DMS153 treated with DMSO at 0.1 percent for 48 hours (cell line): ENCODE results near the gene BLMH.
A peak's percentile ranks its signal among the peaks of the same experiment; 100 is the strongest.

ENCODE experiments used
- DNase-seq: peaks from one replicate; lab custom pipeline; 2025; ENCODE audit not compliant: unreplicated experiment; lab: John Stamatoyannopoulos, UW

The BLMH gene

DNA sequence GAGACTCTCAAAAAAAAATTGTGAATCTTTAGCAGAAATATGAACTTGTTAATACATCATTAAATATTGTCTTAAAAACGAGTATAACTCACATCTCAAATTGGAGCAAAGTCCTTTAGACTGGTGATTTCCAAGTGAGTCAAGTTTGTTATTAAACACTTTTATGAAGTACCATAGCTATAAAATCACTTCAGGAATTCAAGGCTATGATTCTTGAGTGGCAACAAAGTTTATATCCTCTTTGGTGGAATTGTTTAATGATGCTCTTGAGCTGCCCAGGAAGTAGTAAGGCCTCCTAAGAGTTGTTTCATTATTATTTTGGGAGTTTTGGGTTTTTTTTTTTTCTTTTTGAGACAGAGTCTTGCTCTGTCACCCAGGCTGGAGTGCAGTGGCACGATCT is 16.7 kb upstream of the BLMH start:
- DNase-seq, result no peak

DNA sequence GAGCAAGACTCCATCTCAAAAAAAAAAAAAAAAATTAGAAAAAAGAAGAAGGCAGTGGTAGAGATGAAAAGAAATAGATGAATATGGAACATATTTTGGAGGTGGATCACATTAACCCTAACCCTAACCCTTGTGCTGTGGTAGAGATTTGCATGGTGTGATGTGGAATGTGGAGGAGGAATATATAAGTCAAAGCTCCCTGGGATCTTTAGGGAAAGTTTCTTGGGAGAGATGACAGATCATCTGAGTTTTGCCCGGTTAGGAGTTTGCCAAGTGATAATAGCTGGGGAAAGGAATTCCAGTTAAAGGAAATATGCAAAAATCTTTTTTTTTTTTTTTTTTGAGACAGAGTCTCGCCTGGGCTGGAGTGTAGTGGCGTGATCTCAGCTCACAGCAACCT is 13.0 kb upstream of the BLMH start:
- no peak for DNase-seq

DNA sequence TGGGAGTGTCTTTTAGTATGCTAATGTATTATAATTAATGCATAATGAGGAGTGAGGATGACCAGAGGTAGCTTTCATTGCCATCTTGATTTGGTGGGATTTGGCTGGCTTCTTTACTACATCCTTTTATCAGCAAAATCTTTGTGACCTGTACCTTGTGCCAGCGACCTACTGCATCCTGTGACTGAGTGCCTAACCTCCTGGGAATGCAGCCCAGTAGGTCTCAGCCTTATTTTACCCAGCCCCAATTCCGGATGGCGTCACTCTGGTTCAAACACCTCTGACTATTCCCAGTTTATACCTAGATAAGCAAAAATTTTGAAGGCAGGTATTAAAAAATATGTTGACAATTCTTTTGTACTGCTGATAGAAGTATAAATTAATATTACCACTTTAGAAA is 10.5 kb upstream of the BLMH start:
- no peak for DNase-seq

DNA sequence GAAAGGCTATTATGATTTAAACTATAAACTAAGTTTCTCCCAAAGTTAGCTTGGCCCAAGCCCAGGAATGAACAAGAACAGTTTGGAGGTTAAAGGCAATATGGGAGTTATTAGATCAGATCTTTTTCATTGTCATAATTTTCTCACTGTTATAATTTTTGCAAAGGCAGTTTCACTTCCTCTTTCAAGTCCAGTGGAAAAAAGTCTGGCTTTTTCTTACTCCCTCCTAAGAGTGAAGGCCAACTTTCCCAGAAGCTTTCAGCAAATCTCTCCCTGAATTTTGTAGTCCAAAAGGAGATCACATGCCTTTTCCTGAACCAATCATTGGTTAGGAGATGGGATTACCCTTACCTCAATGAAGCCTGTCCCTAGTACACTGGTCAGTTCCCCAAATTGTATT is 9.1 kb upstream of the BLMH start:
- DNase-seq, result no peak

DNA sequence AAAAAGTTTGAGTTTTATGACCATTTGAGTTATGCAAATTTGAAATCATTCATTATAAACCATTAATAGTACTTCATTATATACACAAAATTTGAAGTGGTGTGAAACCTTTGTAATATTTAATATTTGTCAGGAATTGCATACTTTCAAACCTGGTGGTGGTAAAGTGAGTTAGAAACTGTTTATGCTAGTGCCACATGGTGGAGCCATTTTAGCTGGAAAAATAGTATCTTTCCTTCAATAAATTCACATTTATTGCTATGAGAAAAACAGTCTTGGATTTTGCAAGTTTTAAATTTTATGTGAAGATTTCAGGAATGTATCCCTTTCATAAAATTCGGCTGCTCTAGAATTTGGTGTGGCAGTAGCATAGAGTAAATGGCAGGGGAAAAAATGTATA is 7.3 kb upstream of the BLMH start:
- DNase-seq, result no peak

DNA sequence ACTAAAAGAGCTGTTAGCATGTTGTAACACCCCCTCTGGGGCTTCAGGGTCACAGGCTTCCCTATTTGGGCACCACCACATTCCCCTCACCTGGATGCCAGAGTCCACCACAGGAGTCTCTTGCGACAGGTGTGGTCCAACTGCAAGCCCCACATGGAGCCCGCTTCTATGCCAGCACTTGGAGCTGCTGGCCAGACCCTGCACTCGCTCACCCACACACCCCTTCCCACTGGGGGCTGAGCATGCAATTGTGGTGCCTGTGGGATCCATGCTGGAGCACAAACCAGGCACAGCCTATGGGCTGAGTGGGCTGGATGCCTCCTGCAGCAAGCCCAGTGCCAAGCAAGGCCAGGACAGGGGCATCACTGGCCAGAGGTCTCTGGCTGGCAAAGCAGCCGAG is 6.0 kb upstream of the BLMH start:
- no peak for DNase-seq

DNA sequence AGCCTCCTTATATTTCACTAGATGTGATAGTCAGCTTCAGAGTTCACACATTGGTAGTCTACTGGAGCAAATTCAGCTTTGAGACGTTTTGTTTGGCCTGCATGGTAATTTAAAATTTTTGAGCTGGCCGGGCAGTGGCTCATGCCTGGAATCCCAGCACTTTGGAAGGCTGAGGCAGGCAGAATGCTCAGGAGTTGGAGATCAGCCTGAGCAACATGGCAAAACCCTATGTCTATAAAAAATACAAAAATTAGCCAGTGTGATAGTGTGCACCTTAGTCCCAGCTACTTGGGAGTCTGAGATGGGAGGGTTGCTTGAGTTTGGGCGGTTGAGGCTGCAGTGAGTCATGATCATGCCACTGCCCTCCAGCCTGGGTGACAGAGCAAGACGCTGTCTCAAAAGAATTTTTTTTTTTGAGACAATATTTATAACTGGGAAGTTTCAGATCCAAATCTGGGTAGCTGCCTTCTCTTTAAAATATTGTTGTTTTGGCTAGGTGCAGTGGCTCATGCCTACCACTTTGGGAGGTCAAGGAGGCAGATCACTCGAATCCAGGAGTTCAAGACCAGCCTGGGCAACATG is 4.8 kb upstream of the BLMH start:
- no peak for DNase-seq

DNA sequence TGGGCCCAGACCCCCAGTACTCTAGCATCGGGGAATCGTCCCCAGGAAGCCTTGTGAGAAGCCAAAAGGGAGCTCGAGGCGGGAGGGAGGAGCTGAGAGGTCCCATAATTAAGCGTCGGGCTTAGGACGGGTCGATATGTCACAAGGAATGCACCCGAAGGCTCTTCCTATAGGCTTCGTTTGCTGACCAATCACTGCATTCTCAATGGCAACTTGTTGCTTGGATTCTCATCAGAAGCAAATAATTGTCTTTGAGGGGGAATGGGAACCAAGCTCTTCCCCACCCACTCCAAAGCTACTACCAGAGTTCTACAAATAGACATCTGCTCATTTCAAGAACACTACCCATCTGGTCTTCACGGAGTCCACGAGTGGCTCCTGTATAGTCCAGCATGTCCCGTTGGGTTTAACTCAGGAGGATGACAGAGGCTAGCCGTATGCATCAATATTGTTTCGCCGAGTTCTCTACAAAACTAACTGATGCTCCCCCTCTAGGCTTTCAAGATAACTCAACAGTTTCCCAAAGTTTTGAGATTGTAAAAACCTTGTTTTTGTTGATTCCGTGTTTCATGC is 628 bp upstream of the BLMH start:
- no peak for DNase-seq

DNA sequence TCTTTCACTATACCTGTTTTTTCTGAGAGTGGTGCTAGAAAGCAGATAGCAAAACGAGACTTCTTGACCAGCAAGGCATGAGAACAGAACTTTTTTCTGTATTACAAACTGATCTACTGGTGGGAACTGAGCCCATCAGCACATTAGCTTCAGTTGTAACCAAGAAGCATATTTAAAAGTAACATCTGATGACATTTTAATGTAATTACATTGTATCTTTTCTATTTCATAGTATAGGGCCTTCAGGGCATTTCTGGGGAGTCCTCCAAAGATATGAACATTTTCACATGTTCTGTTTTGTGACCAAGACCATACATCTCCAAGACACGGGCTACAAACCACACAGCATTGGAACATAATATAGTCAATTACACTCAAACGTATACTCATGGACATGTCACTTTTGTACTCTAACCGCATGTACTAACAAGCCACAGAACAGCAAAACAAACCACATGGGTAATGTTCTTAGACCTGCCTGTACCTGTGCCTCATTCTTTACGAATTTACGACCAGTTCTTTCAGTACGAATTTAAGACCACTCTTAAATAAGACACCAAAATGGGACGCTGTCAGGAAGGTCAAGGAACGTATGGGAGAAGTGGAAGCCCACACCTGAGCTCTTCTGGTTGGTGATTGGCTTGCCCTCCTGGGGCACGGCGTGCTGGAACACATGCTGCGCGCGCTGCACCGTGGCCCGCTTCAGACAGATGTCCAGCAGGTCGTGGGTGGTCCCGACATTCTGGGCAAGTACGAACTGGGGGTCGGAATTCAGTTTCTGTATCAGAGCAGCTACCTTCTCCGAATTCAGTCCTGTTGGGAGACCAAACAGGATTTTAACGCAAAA is 825 bp downstream of the BLMH start:
- DNase-seq, result peak; percentile 27

DNA sequence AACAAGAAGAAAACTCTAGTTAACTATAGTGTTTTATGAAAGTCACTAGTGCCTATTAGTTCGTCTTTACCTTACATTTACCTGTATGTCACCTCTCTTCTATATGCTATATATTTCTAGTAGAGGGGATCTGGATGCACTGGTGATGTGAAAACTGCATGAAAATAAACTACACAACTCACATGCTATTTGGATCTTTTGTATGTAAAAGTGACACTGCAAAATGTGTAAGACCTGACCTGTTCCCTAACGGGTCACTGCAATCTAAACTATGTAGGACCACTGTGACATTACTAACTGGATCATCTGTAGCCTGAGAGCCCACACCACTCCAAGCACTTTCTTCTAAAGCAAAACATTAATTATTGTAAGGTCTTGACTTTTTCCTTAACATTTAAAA is 1.7 kb downstream of the BLMH start:
- no peak for DNase-seq

DNA sequence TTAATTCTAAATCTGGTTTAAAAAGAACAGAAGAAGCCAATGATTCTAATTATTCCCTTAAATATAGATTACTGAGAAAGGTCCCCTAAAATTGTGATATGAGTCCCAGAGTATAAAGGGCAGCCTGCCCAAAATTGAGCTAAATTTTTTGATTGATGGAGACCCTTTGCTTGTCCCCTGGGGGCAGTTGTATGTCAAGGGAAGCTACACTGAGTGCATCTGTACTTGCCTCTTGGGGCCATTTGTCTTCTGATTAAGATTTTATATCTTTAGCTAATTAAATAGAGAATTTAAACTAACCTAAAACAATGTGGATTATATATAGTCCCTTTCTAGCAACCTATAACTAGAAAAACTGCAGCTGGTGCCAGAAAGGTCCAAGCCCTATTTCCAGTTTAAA is 12.6 kb downstream of the BLMH start:
- no peak for DNase-seq

DNA sequence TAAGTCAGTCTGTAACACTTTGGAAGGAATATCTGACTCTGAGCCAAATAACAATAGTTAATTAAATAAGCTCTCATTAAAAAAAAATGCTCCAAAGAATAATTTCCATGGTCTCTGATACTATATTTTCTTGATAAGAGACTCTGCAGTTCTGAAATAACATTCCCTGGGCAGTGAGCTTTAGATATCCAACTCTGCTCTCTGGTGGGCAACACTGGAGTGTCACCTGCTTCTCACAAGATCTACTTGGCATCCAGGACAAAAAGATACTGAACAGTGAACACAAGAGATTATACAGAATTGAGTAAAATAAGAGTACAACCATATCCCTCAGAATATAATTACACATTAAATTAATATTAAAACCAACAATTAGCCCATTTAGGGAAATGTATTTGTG is 13.7 kb downstream of the BLMH start:
- no peak for DNase-seq

DNA sequence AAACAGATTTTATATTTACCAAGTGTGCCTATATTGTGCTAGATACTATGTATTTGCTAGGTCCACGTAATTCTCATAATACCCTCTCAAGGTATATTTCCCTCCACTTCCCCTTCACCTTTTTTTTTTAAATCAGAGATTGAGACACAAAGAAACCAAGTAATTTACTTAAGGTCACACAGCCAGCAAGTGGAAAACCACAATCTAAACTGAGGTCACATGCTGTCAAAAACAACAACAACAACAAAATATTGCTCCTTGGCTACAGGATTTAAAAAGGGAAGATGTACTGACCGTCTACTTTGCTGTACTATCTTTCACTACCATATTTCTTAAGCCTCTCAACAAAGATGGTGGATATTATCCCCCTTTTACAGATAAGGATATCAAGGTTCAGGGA is 15.8 kb downstream of the BLMH start:
- no peak for DNase-seq

DNA sequence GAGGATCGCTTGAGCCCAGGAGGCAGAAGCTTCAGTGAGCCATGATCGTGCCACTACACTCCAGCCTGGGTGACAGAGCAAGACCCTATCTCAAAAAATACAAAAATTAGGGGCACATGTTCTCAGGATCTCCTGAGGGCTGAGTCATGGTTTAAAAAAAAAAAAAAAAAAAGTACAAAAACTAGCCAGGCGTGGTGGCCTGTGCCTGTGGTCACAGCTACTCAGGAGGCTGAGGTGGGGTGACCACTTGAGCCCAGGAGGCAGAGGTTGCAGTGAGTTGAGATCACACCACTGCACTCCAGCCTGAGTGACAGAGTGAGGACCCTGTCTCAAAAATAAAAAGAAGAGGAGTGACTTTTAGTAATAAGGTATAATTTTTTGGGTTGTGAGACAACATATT is 16.9 kb downstream of the BLMH start:
- DNase-seq, result no peak

DNA sequence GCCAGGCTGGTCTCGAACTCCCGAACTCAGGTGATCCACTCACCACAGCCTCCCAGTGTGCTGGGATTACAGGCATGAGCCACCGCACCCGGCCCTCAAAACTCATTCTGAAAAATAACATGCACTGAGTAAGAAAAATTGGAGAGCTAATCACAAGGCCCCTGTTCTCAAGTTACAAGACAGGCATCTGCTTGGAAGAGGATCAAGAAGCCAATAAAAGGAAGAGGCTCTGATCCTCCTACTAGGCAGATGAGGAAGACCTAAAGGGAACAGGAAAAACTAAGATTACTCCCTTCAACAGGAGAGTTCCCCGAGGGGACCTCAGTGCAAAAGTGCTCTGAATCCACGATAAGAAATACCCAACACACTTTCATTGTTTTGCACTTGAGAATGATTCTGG is 18.4 kb downstream of the BLMH start:
- no peak for DNase-seq

DNA sequence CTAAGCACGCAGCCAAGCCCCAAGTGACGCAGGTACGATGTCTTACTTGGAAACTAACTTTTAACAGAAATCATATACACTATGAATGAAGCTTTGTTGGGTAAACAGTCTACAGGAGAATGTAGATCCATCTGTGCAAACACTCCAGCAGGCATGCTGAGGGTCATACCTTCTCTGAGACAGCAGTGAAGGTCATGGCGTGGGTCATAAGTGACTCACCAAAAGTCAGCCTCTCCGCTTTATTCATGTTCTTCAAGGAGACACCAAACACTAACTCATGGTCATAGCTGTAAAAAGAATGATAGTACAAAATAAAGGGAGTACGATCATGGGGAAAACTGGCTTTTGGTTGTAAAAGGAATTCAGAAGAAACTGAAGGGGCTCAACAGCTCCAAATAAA is 20.6 kb downstream of the BLMH start:
- DNase-seq, result no peak

DNA sequence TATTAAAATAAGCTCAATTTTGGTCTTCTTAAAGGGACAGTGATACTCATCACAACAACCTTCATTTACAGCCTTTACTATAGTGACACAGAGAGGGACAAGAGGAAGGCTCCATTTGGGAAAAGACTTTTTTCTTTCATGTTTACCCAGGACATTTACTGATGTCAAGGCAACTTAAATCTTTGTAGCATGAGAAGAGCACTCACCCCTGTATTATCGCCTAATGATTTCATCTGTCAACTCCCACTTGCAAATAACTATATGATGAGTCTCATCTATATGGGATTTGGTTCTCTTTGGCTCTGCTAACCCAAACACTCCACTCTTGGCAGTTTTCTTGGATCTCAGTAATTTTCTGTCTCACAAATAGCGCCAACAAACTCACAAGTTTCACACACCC is 24.1 kb downstream of the BLMH start:
- no peak for DNase-seq

DNA sequence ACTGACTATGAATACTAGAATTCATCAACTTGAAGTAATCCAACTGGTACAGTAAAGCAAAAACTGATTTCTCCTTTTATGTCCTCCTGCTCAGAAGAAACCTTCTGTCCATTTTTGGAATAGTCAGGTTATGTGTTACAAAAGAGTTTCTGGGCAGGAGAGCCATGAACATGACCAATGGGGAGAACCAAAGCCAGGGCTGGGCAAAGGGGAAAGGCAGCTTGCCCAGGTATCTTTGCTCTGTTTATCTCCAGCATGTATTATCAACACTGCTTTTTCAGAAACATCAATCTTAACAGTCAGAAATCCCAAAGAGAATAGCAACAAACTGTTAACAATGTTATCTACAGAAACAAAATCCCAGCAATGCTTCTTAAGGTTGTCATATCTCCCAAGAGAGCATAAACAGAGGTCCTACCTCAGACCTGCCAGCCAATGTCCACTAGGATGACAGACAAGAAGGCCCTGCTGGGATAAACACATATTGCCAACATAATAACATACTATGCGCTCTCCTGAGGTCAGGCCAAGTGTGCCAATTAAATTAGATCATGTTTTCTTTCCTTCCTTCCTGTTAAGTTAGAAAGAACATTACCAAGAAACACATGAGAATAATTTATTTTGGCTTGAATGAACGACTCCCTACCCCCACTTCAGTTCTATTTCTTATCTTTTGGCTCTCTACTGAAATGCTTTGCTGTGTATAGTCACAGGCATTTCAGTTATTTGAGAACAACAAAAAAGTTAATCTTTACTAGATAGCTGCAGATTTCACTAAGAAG is 28.0 kb downstream of the BLMH start:
- no peak for DNase-seq

DNA sequence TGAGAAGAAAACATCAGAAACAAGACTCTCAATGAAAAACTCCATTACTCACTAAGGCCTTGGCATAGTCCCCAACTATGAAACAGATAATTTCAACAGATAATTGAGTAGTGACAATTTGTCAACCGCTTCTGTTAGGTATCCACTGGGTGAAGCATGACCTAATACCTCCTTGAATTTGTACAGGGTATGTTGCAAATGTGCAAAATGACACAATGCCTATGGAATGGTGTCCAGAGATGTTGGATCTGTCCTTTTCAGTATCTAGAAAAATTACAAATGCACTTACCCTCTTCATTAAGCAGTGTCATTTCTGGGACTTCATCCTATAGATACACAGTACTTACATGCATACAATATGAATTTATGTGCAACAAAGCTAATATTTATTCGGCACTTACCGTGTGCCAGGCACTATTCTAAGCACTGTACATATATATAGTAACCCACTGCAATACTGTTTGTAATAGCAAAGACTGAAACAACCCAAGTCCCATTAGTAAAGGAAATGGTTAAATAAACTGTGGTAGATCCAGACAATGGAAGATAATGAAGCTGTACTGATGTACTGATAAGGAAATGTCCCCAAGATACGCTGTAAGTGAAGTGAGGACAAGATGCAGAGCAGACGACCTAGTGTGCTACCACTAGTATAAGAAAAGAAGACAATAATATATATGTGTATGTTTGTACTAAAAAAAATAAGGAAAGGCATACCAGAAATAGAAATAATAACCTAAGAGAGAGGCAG is 34.8 kb downstream of the BLMH start:
- no peak for DNase-seq

DNA sequence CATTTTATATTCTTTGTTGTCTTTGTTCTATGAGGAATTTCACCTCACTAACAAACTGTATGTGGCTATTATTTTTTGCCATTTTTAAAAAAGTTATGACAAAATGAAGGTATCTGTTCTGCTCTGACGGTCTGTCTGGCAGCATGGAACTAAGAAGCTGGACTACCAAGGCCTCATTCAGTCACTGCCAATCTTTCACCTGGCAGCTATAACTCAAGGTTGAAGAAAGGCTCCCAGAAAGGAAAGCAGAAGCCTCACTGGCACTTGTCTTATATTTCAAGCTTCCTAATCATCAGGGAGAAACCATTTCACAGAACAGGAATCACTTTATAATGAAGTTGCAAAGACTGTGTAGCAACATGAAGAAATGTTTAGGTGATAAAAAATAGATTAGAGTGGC is 37.6 kb downstream of the BLMH start:
- DNase-seq, result no peak

DNA sequence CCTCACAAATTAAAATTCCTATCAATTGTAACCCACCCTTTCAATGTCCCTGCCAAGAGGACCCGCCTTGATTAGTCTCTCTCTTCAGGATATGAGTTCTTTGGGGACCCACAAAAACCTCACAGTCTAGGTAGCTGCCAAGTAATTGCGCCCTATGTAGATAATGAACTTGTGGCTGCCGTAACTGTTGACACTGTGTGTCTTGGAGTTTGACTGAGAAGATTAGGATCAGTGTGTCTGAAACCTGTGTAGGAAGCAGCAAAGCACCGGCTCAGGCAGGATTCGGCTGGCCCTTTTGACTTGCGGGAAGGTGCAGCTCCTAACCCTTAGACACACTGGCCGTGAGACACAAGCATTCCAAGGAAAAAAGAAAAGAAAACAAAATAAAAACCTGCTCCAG is 38.4 kb downstream of the BLMH start:
- no peak for DNase-seq
